Lower leg skin (tissue), 3 donors: ENCODE measurements around the gene PTPN3.

ENCODE experiments used
- POLR2A ChIP-seq, 2 donors: fragments of 450-650 bp; IDR thresholded peaks; one replicate each; pipeline ENCODE4 v1.6.1; 2016 to 2017; ENCODE audit warnings: antibody characterized with exemption in 2 of 2, mild to moderate bottlenecking in 1 of 2, moderate library complexity in 1 of 2
- TF ChIP-seq, protein P1 (sequence below), 3 donors: fragments of 450-650 bp; IDR thresholded peaks; one replicate each; pipeline ENCODE4 v1.5.1; 2016; ENCODE audit warnings: antibody characterized with exemption in 3 of 3, mild to moderate bottlenecking in 3 of 3, moderate library complexity in 2 of 3

DNA sequence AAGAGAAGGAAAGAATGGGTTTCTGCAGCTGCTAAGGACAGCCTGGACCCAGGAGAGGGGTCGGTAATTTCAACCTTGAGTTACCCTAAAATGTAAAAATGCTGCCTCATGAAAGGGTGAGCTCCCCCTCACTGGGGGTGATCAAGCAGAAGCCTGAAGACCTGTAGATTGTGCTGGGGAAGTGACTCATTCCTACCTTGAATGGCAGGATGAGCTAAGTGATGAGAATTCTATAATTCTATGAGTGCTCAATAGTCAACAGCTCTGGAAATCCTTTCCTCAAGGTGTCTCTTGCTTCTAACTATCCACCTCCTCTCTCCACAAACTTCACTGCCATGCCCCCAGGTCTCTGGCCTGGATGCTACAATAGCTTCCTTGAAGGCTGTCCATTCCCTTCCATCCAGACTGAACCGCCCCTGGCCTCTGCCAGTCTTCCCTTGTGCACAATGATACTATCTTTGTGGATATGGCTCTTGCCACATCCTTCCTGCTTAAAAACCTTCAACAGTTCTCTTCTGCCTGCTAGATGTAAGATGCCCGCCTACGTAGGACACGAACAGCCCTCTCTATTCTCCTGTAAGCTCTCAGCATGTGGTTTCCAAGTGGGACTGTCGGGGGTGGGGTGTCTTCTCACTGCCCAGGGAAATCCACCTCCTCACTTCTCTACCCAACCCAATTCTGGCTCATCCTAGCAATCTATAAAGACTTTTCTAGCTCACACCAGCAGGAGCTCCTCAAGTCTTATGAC, 50.6 kb downstream of the PTPN3 start:
- TF ChIP-seq, protein P1, sequence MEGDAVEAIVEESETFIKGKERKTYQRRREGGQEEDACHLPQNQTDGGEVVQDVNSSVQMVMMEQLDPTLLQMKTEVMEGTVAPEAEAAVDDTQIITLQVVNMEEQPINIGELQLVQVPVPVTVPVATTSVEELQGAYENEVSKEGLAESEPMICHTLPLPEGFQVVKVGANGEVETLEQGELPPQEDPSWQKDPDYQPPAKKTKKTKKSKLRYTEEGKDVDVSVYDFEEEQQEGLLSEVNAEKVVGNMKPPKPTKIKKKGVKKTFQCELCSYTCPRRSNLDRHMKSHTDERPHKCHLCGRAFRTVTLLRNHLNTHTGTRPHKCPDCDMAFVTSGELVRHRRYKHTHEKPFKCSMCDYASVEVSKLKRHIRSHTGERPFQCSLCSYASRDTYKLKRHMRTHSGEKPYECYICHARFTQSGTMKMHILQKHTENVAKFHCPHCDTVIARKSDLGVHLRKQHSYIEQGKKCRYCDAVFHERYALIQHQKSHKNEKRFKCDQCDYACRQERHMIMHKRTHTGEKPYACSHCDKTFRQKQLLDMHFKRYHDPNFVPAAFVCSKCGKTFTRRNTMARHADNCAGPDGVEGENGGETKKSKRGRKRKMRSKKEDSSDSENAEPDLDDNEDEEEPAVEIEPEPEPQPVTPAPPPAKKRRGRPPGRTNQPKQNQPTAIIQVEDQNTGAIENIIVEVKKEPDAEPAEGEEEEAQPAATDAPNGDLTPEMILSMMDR (IDR thresholded peaks at IDR 0.05) = no peak
- TF ChIP-seq POLR2A (IDR thresholded peaks at IDR 0.05) = no peak
